Endothelial cell of umbilical vein (primary cell): Measurements from ENCODE around the gene SLC35F5. TPM values are rescaled to one million over a fixed set of nuclear protein-coding genes. Genes with fewer than 3 reads are reported as not detected.

Source experiments
- BruUV-seq: library from RNA; stranded (reverse); fragments of 400-500 nt; replicated peaks from 2 replicates; lab custom pipeline; 2021; lab: Mats Ljungman, UMichigan
- CTCF ChIA-PET: fragments of 300-600, 350-600 bp; sonication (Branson Sonifier 250); formaldehyde crosslinking; loops from one replicate; lab custom pipeline; 2021; ENCODE audit warnings: antibody characterized with exemption, inconsistent platforms; lab: Charles Lee
- POLR2A ChIA-PET: fragments of 300-600, 350-600 bp; sonication (Branson Sonifier 250); formaldehyde crosslinking; loops from one replicate; lab custom pipeline; 2021; ENCODE audit warnings: antibody characterized with exemption, inconsistent platforms; lab: Charles Lee
- DNase-seq: peaks from one replicate; pipeline ENCODE4 v3.0.0-alpha.2; 2011; ENCODE audit warnings: low read depth, low spot score
- FAIRE-seq: peaks from 2 replicates; lab custom pipeline; 2011; peaks lifted over from hg19 to GRCh38; lab: Jason Lieb, UNC
- H2AFZ ChIP-seq: 2 replicates; pipeline ENCODE4 v1.6.0; 2012; ENCODE audit warnings: low read depth, low read length, control low read depth, inconsistent platforms
- H3K27ac ChIP-seq: 2 replicates; pipeline ENCODE4 v1.5.1; 2011; ENCODE audit warnings: low read depth, mild to moderate bottlenecking, control low read depth, low read length, moderate library complexity; ENCODE audit not compliant: insufficient read depth
- H3K27me3 ChIP-seq, 2 experiments: 2 replicates each; pipeline versions ENCODE4 v1.6.0 to v1.6.1; 2011; ENCODE audit warnings: low read length in 2 of 2, mixed read lengths in 1 of 2; ENCODE audit not compliant: control insufficient read depth in 2 of 2, insufficient read depth in 2 of 2
- H3K36me3 ChIP-seq, 2 experiments: 2 replicates in 1 of 2; 3 replicates in 1 of 2; pipeline ENCODE4 v1.5.1; 2011; ENCODE audit warnings: low read length in 2 of 2, mild to moderate bottlenecking in 1 of 2, moderate library complexity in 1 of 2; ENCODE audit not compliant: control insufficient read depth in 2 of 2, insufficient read depth in 2 of 2; ENCODE audit errors: extremely low read depth in 1 of 2
- H3K4me1 ChIP-seq: 3 replicates; pipeline ENCODE4 v1.5.1; 2011; ENCODE audit warnings: mild to moderate bottlenecking, low read length; ENCODE audit not compliant: control insufficient read depth, insufficient read depth; ENCODE audit errors: extremely low read depth
- H3K4me2 ChIP-seq: 2 replicates; pipeline ENCODE4 v1.6.1; 2011; ENCODE audit warnings: low read length, control low read depth, mixed read lengths; ENCODE audit not compliant: insufficient read depth
- H3K4me3 ChIP-seq, 3 experiments: fragments of 200-600 bp in 1 of 3; sonication (generic), shearing (Covaris generic) in 1 of 3; replicated peaks in 1 of 3; 2 replicates each; pipeline ENCODE4 v1.5.1; 2011 to 2016; ENCODE audit warnings: control low read depth in 3 of 3, low read length in 3 of 3, mild to moderate bottlenecking in 2 of 3, inconsistent platforms in 1 of 3, low read depth in 1 of 3, moderate library complexity in 1 of 3; ENCODE audit not compliant: insufficient read depth in 1 of 3
- H3K79me2 ChIP-seq: 2 replicates; pipeline ENCODE4 v1.6.0; 2012; ENCODE audit warnings: low read length, inconsistent platforms; ENCODE audit not compliant: control insufficient read depth, insufficient read depth
- H3K9ac ChIP-seq: replicated peaks from 2 replicates; pipeline ENCODE3; 2011; ENCODE audit warnings: low read length, control low read depth; ENCODE audit not compliant: insufficient read depth; ENCODE audit errors: extremely low read depth
- H3K9me1 ChIP-seq: replicated peaks from 3 replicates; pipeline ENCODE4 v1.6.0; 2011; ENCODE audit warnings: mild to moderate bottlenecking, low read length; ENCODE audit not compliant: control insufficient read depth, insufficient read depth; ENCODE audit errors: extremely low read depth
- H3K9me3 ChIP-seq: replicated peaks from 2 replicates; pipeline ENCODE4 v1.5.1; 2012; ENCODE audit warnings: low read length, inconsistent platforms; ENCODE audit not compliant: control insufficient read depth, insufficient read depth
- H4K20me1 ChIP-seq: replicated peaks from 2 replicates; pipeline ENCODE3; 2011; ENCODE audit warnings: mild to moderate bottlenecking, low read length; ENCODE audit not compliant: control insufficient read depth, insufficient read depth; ENCODE audit errors: extremely low read depth
- EZH2 ChIP-seq: IDR thresholded peaks from 2 replicates; pipeline ENCODE4 v1.6.1; 2012; ENCODE audit warnings: borderline replicate concordance, low read depth, mild to moderate bottlenecking, moderate library complexity, low read length, inconsistent platforms; ENCODE audit not compliant: severe bottlenecking
- FOS ChIP-seq: IDR thresholded peaks from 2 replicates; pipeline ENCODE4 v1.6.1; 2011; ENCODE audit warnings: mild to moderate bottlenecking, low read length, moderate library complexity, borderline replicate concordance; ENCODE audit not compliant: insufficient read depth
- GATA2 ChIP-seq: IDR thresholded peaks from 2 replicates; pipeline ENCODE4 v1.7.0; 2011; ENCODE audit warnings: low read depth, mild to moderate bottlenecking, moderate library complexity, mixed read lengths, low read length; ENCODE audit not compliant: insufficient read length, insufficient read depth
- JUN ChIP-seq: IDR thresholded peaks from 2 replicates; pipeline ENCODE4 v1.6.1; 2011; ENCODE audit warnings: borderline replicate concordance, low read depth; ENCODE audit not compliant: insufficient read length, insufficient read depth
- MYC ChIP-seq: IDR thresholded peaks from one replicate; pipeline ENCODE4 v1.6.1; 2011; ENCODE audit warnings: mild to moderate bottlenecking, low read depth, low read length
- POLR2A ChIP-seq: IDR thresholded peaks from 2 replicates; pipeline ENCODE4 v1.6.1; 2012; ENCODE audit warnings: low read depth, mild to moderate bottlenecking, control low read depth, low read length
- POLR2AphosphoS5 ChIP-seq: IDR thresholded peaks from 2 replicates; pipeline ENCODE4 v1.6.1; 2012; ENCODE audit warnings: low read depth, mild to moderate bottlenecking, control low read depth, low read length, moderate library complexity; ENCODE audit not compliant: insufficient read depth
- dilution Hi-C: fragments of 300-500 bp; cut with MboI; formaldehyde crosslinking; loops from one replicate; pipeline ENCODE4 v1.15.0; 2019; ENCODE audit warnings: low sequenced_read_pairs; ENCODE audit not compliant: extremely low pct_ligation_motif_present
- intact Hi-C: fragments of 100-400 bp; cut with micrococcal nuclease; formaldehyde crosslinking; loops from one replicate; pipeline ENCODE4 v1.10.0; 2022
- polyA plus RNA-seq, 4 experiments: library from polyadenylated mRNA; depleted of rRNA in 3 of 4; stranded (reverse) in 3 of 4; unstranded in 1 of 4; fragments of >200 nt; gene quantifications; 2 replicates each; pipeline versions ENCODE4 v1.2.1 to v1.2.3, GENCODE V29; 2011 to 2012; ENCODE audit warnings: missing spikeins in 1 of 4
- total RNA-seq: library from RNA; stranded (reverse); gene quantifications from 2 replicates; pipeline ENCODE4 v1.2.3, GENCODE V29; 2021
- TF ChIP-seq, protein P1 (sequence below): IDR thresholded peaks from 2 replicates; pipeline ENCODE4 v1.6.1; 2011; ENCODE audit not compliant: insufficient read depth, insufficient read length
- TF ChIP-seq, protein P2 (sequence below), 2 donors: IDR thresholded peaks; 1 replicate in 1 of 2; 2 replicates in 1 of 2; pipeline ENCODE4 v1.5.1; 2011; ENCODE audit warnings: low read length in 2 of 2, mild to moderate bottlenecking in 2 of 2, moderate library complexity in 2 of 2, control low read depth in 1 of 2, inconsistent platforms in 1 of 2, low read depth in 1 of 2; ENCODE audit not compliant: insufficient read depth in 1 of 2; ENCODE audit errors: extremely low read depth in 1 of 2

Gene SLC35F5
- total and polyA plus RNA-seq, 2 donors (not counting 3 experiments of a cell fraction or from before 2014, with no cell fraction given), result 22.4 to 51.1 TPM

DNA sequence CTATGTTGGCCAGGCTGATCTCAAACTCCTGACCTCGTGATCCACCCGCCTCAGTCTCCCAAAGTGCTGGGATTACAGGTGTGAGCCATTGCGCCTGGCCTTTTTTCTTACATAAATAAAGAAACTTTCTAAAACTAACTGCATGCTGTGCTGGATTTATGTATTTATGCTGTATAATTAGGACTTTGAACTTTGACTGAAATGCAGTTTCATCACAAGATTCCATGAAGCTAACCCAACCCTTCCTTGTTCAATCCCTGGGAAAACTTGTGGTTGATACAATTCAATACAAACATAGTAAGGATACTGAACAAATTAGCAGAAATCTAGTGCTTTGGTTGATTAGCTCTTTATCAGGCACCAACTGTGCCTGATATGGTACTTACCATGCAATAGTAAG lies 20.9 kb upstream of the SLC35F5 start:
- no peak overlapping the region for H3K4me2 ChIP-seq
- no TSS peak for BruUV-seq
- CTCF ChIA-PET, result no interaction called here
- FAIRE-seq, result no peak
- dilution Hi-C loops (no loop called here), intact Hi-C loops (no loop called here)
- DNase-seq, result no peak
- TF ChIP-seq POLR2A (no peak), MYC (no peak), POLR2AphosphoS5 (no peak), JUN (no peak), FOS (no peak), EZH2 (no peak), GATA2 (no peak)
- TF ChIP-seq, protein P1, sequence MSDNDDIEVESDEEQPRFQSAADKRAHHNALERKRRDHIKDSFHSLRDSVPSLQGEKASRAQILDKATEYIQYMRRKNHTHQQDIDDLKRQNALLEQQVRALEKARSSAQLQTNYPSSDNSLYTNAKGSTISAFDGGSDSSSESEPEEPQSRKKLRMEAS, result no peak
- TF ChIP-seq, protein P2, sequence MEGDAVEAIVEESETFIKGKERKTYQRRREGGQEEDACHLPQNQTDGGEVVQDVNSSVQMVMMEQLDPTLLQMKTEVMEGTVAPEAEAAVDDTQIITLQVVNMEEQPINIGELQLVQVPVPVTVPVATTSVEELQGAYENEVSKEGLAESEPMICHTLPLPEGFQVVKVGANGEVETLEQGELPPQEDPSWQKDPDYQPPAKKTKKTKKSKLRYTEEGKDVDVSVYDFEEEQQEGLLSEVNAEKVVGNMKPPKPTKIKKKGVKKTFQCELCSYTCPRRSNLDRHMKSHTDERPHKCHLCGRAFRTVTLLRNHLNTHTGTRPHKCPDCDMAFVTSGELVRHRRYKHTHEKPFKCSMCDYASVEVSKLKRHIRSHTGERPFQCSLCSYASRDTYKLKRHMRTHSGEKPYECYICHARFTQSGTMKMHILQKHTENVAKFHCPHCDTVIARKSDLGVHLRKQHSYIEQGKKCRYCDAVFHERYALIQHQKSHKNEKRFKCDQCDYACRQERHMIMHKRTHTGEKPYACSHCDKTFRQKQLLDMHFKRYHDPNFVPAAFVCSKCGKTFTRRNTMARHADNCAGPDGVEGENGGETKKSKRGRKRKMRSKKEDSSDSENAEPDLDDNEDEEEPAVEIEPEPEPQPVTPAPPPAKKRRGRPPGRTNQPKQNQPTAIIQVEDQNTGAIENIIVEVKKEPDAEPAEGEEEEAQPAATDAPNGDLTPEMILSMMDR (IDR thresholded peaks at IDR 0.05; ENCODE audit: extremely low read depth in 1 of 2, insufficient read depth in 1 of 2, low read depth in 1 of 2, low read length in 2 of 2), result no peak
- POLR2A ChIA-PET, result no interaction called here
- H3K9ac ChIP-seq, result no peak overlapping the region
- no peaks in the 10 kb centered on the region for H3K9me3 ChIP-seq
- H3K4me3 ChIP-seq, result no peak overlapping the region
- no peak overlapping the region for H2AFZ ChIP-seq
- H3K27ac ChIP-seq, result no peak overlapping the region
- H4K20me1 ChIP-seq, result no peaks in the 10 kb centered on the region
- no peaks in the 10 kb centered on the region for H3K36me3 ChIP-seq
- no peaks in the 10 kb centered on the region for H3K9me1 ChIP-seq
- no peaks in the 10 kb centered on the region for H3K79me2 ChIP-seq
- H3K4me1 ChIP-seq, result no peaks in the 10 kb centered on the region
- H3K27me3 ChIP-seq, result peaks cover 0 to 1% of the 10 kb centered on the region in 2 experiments
